Activated CD8-positive, alpha-beta T cell treated with anti-CD3 and anti-CD28 coated beads, Interleukin-2, amount 10 ng/mL, durations not matched to agents 7 days and 5 days (primary cell): ENCODE measurements around the gene MB21D2. TPM values are rescaled to one million over a fixed set of nuclear protein-coding genes. Genes with fewer than 3 reads are reported as not detected.
"Not testable (repeated sequence)": the region's sequence is repeated elsewhere in the genome, so short reads cannot be mapped to it uniquely, and the experiment has no call there.

Experiments used
- ATAC-seq: fragments of 150-1000 bp; cut with Tn5 transposase; one replicate; pipeline ENCODE4 v1.10.0; 2021; ENCODE audit warnings: moderate library complexity
- CTCF ChIA-PET: fragments of 350-600 bp; sonication (Branson Sonifier 250); formaldehyde crosslinking; loops from one replicate; lab custom pipeline; 2021; ENCODE audit warnings: antibody characterized with exemption; lab: Charles Lee
- POLR2A ChIA-PET: fragments of 350-600 bp; sonication (Branson Sonifier 250); formaldehyde crosslinking; loops from one replicate; lab custom pipeline; 2021; ENCODE audit warnings: antibody characterized with exemption; lab: Charles Lee
- DNase-seq: peaks from one replicate; pipeline ENCODE4 v3.0.0-alpha.2; 2020
- H3K27ac Mint-ChIP-seq: one replicate; pipeline ENCODE4 v1.8.0; 2021; ENCODE audit warnings: mild to moderate bottlenecking, mixed read lengths
- H3K27me3 Mint-ChIP-seq: one replicate; pipeline ENCODE4 v1.8.0; 2021; ENCODE audit warnings: low read depth, mixed read lengths
- H3K36me3 Mint-ChIP-seq: one replicate; pipeline ENCODE4 v1.8.0; 2021; ENCODE audit warnings: low read depth, mixed read lengths
- H3K4me1 Mint-ChIP-seq: one replicate; pipeline ENCODE4 v1.8.0; 2021; ENCODE audit warnings: low read depth, mixed read lengths
- H3K4me3 Mint-ChIP-seq: one replicate; pipeline ENCODE4 v1.8.0; 2021; ENCODE audit warnings: mild to moderate bottlenecking, mixed read lengths
- H3K9me3 Mint-ChIP-seq: one replicate; pipeline ENCODE4 v1.8.0; 2022; ENCODE audit warnings: mixed read lengths; ENCODE audit not compliant: insufficient read depth
- total RNA-seq, 2 experiments: library from RNA; stranded (reverse); gene quantifications; one replicate each; pipeline ENCODE4 v1.2.3, GENCODE V29; 2021

Gene MB21D2
- total RNA-seq, 2 experiments from 2014 or later, result 6.5 to 7.2 TPM

DNA sequence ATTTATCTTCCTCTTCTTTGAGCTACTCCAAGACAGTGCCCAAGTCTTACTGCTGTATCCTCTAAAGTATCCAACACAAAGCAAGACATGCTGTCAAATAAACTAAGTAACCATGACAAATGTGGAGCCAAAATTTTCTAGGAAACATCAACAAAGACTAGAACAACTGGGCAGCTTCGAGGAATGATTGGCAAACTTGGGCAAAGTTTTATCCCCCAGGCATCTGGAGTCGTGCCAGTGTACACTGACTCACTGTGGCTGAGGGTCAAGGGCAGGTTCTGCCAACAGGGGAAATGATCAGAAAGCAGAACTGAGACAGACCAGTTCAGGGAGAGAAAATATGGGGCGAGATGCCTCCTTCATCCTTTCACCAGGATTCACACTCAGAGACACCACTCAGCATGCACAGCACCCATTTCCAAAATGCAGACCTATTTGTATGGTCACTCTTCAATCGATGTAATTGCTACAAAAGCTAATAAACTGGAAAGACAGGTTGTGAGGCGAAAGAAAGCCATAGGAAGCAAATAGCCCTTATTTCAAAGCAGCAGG is 65.8 kb downstream of the MB21D2 start:
- H3K27me3 Mint-ChIP-seq, result no peaks in the 10 kb centered on the region
- DNase-seq (no peak), ATAC-seq (no peak)
- no peak overlapping the region for H3K27ac Mint-ChIP-seq
- CTCF ChIA-PET, result no interaction called here
- H3K4me1 Mint-ChIP-seq, result peaks cover 22% of the 10 kb centered on the region
- no peaks in the 10 kb centered on the region for H3K36me3 Mint-ChIP-seq
- no peaks in the 10 kb centered on the region for H3K9me3 Mint-ChIP-seq
- POLR2A ChIA-PET, result no interaction called here
- H3K4me3 Mint-ChIP-seq, result no peak overlapping the region

- DNase-seq (peak; percentile 33), ATAC-seq (peak; percentile 81)
- H3K27ac Mint-ChIP-seq, result peak overlapping the region; percentile 53
- POLR2A ChIA-PET, result interaction anchor here (1.4 kb wide), 2 partner anchors 12 to 67 kb away, joined by 3 to 6 read pairs; partner anchors contain the start of gene MB21D2
- H3K9me3 Mint-ChIP-seq, result no peaks in the 10 kb centered on the region
- peaks cover 28% of the 10 kb centered on the region for H3K4me1 Mint-ChIP-seq
- CTCF ChIA-PET, result interaction anchor here (1.1 kb wide), 1 partner anchor 33 kb away, joined by 3 read pairs; no protein-coding TSS in a partner anchor
- H3K27me3 Mint-ChIP-seq, result no peaks in the 10 kb centered on the region
- no peak overlapping the region for H3K4me3 Mint-ChIP-seq
- H3K36me3 Mint-ChIP-seq, result no peaks in the 10 kb centered on the region
Measured at GRCh38 chr3:192850451-192850981, 67.1 kb downstream of the MB21D2 start.

DNA sequence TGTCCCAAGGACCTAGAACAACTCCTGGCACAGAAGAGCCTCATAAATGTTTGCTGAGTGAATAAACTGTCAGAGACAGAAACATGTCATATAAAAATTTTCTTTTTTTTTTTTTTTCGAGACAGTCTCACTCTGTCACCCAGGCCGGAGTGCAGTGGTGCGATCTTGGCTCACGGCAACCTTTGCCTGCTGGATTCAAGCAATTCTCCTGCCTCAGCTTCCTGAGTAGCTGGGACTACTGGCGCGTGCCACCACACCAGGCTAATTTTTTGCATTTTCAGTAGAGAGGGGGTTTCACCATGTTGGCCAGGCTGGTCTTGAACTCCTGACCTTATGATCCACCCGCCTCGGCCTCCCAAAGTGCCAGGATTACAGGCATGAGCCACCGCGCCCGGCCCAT is 67.8 kb downstream of the MB21D2 start:
- H3K9me3 Mint-ChIP-seq, H3K4me3 Mint-ChIP-seq, ATAC-seq, DNase-seq, CTCF ChIA-PET, H3K27me3 Mint-ChIP-seq, H3K36me3 Mint-ChIP-seq, H3K27ac Mint-ChIP-seq: not testable (repeated sequence)
- POLR2A ChIA-PET, result interaction anchor here (1.4 kb wide), 1 partner anchor 11 kb away, joined by 3 read pairs; no protein-coding TSS in a partner anchor
- peaks cover 28% of the 10 kb centered on the region for H3K4me1 Mint-ChIP-seq

GRCh38 chr3:192848371-192849233 is 69.1 kb downstream of the MB21D2 start:
- ChIA-PET POLR2A (no interaction called here), CTCF (no interaction called here)
- Mint-ChIP-seq H3K4me1 (peaks cover 28% of the 10 kb centered on the region), H3K9me3 (no peaks in the 10 kb centered on the region), H3K4me3 (no peak overlapping the region), H3K27me3 (no peaks in the 10 kb centered on the region), H3K36me3 (no peaks in the 10 kb centered on the region), H3K27ac (no peak overlapping the region)
- no peak for ATAC-seq
- DNase-seq, result no peak

GRCh38 chr3:192847941-192848340 is 69.7 kb downstream of the MB21D2 start:
- Mint-ChIP-seq H3K27ac (no peak overlapping the region), H3K27me3 (no peaks in the 10 kb centered on the region), H3K4me1 (peaks cover 25% of the 10 kb centered on the region), H3K4me3 (no peak overlapping the region), H3K9me3 (no peaks in the 10 kb centered on the region), H3K36me3 (no peaks in the 10 kb centered on the region)
- ChIA-PET POLR2A (no interaction called here), CTCF (no interaction called here)
- DNase-seq, result no peak
- no peak for ATAC-seq

- H3K4me3 Mint-ChIP-seq, result no peak overlapping the region
- POLR2A ChIA-PET, result no interaction called here
- CTCF ChIA-PET, result no interaction called here
- DNase-seq (no peak), ATAC-seq (no peak)
- no peaks in the 10 kb centered on the region for H3K27me3 Mint-ChIP-seq
- peaks cover 12% of the 10 kb centered on the region for H3K4me1 Mint-ChIP-seq
- H3K27ac Mint-ChIP-seq, result no peak overlapping the region
- H3K9me3 Mint-ChIP-seq, result no peaks in the 10 kb centered on the region
- no peaks in the 10 kb centered on the region for H3K36me3 Mint-ChIP-seq
Measured at GRCh38 chr3:192845526-192845855, 72.2 kb downstream of the MB21D2 start.

DNA sequence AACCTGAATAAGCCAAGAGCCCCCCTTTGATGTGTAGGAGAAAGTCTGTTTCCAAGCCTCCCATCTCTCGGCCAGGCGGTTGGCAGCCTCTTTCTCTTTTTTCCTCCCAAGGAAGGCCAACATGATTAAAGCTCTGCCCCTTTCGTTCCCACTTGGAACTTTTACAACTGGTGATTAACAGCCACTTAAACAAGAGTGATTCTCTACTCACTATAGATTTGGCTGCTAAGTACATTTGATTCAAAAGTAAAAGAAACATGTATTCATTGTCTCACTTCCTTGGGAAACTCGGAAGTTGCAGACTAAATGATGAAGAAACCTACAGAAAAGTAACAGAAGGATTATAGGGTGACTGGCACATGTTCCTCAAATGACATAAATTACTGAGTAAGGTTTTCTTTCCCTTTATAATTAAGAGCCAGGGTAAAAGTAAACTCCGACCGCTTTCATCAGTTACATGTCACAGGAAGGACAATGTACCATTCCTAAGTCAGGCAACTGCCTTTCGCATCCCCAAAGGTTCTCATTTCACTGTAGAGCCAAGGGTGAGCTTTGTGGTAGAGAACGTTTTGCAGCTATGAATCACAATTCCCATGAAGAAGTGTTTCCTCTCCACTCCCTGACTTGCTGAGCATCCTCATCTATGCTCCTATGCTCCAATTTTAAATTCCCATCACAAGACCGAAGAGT is 72.7 kb downstream of the MB21D2 start:
- Mint-ChIP-seq H3K36me3 (no peaks in the 10 kb centered on the region), H3K4me3 (no peak overlapping the region), H3K4me1 (peaks cover 11% of the 10 kb centered on the region), H3K27ac (no peak overlapping the region), H3K9me3 (no peaks in the 10 kb centered on the region), H3K27me3 (no peaks in the 10 kb centered on the region)
- CTCF ChIA-PET, result no interaction called here
- POLR2A ChIA-PET, result interaction anchor here (0.6 kb wide), 1 partner anchor 72 kb away, joined by 3 read pairs; no protein-coding TSS in a partner anchor
- ATAC-seq (no peak), DNase-seq (no peak)

DNA sequence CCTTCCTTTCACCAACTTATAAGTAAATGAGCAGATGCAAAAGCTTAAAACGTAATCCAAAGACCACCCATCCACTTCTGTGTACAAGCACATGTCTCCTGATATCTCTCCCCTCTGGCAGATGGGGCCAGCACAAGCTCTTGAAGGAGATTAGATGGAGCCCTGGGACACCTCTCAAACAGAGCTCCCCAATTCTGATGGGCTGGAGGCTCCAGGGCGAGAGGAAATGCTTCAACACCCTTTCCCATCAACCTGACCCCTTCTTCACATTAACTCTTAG is 73.2 kb downstream of the MB21D2 start:
- POLR2A ChIA-PET, result interaction anchor here (0.6 kb wide), 1 partner anchor 72 kb away, joined by 3 read pairs; no protein-coding TSS in a partner anchor
- no peak overlapping the region for H3K27ac Mint-ChIP-seq
- CTCF ChIA-PET, result no interaction called here
- ATAC-seq (no peak), DNase-seq (no peak)
- peaks cover 11% of the 10 kb centered on the region for H3K4me1 Mint-ChIP-seq
- no peak overlapping the region for H3K4me3 Mint-ChIP-seq
- no peaks in the 10 kb centered on the region for H3K27me3 Mint-ChIP-seq
- no peaks in the 10 kb centered on the region for H3K9me3 Mint-ChIP-seq
- no peaks in the 10 kb centered on the region for H3K36me3 Mint-ChIP-seq

- no peak overlapping the region for H3K4me3 Mint-ChIP-seq
Measured at GRCh38 chr3:192843723-192844485, 73.8 kb downstream of the MB21D2 start.

GRCh38 chr3:192843119-192843518 is 74.5 kb downstream of the MB21D2 start:
- Mint-ChIP-seq H3K4me1 (peaks cover 20% of the 10 kb centered on the region), H3K27me3 (no peaks in the 10 kb centered on the region), H3K9me3 (no peaks in the 10 kb centered on the region), H3K27ac (no peak overlapping the region), H3K4me3 (no peak overlapping the region), H3K36me3 (no peaks in the 10 kb centered on the region)
- no peak for DNase-seq
- POLR2A ChIA-PET, result no interaction called here
- no peak for ATAC-seq
- CTCF ChIA-PET, result no interaction called here

More at GRCh38 chr3:192843723-192844485, 73.8 kb downstream of the MB21D2 start:
- no peak for DNase-seq
- Mint-ChIP-seq H3K4me1 (peaks cover 13% of the 10 kb centered on the region), H3K27ac (no peak overlapping the region), H3K9me3 (no peaks in the 10 kb centered on the region), H3K36me3 (no peaks in the 10 kb centered on the region), H3K27me3 (no peaks in the 10 kb centered on the region)
- ChIA-PET CTCF (no interaction called here), POLR2A (interaction anchor here (0.6 kb wide), 1 partner anchor 73 kb away, joined by 3 read pairs; no protein-coding TSS in a partner anchor)
- ATAC-seq, result no peak

DNA sequence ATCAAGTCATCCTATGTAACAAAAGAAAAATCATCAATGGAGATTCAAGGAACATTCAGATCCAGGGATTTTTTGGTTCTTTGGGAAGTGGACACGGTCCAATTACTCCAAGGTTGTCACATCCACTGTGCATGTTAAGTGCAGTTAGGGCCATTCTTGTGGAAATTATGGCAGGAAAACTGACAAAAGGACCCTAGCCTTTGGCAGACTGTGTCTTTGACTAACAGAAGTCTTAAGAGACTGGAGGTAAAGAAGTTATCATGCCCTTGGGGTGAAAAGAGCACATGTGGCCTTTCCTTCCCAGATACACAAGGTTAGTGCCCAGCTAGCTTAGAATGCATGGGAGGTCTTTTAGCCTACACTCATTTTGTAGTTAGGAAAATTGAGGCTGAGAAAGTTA is 74.9 kb downstream of the MB21D2 start:
- Mint-ChIP-seq H3K9me3 (no peaks in the 10 kb centered on the region), H3K27ac (no peak overlapping the region), H3K27me3 (no peaks in the 10 kb centered on the region), H3K4me1 (peaks cover 24% of the 10 kb centered on the region), H3K36me3 (no peaks in the 10 kb centered on the region), H3K4me3 (no peak overlapping the region)
- ChIA-PET CTCF (no interaction called here), POLR2A (no interaction called here)
- DNase-seq (no peak), ATAC-seq (no peak)
